Prostate gland (tissue), 2 donors: Measurements from ENCODE around the gene APLNR. TPM values are rescaled to one million over a fixed set of nuclear protein-coding genes. Genes with fewer than 3 reads are reported as not detected.

Experiments
- DNase-seq: peaks from one replicate; pipeline ENCODE4 v3.0.0-alpha.2; 2019; ENCODE audit warnings: low spot score
- H3K27ac ChIP-seq, 2 donors: fragments of 200-600 bp; sonication (generic); 2 replicates each; pipeline ENCODE4 v1.5.1; 2017 to 2019
- H3K27me3 ChIP-seq: fragments of 200-600 bp; sonication (generic); replicated peaks from 2 replicates; pipeline ENCODE4 v1.5.1; 2019; ENCODE audit not compliant: insufficient read depth
- H3K36me3 ChIP-seq, 2 donors: fragments of 200-600 bp; sonication (generic); 1 replicate in 1 of 2; 2 replicates in 1 of 2; pipeline versions ENCODE4 v1.5.1 to v1.8.1; 2017 to 2019
- H3K4me1 ChIP-seq: fragments of 200-600 bp; sonication (generic); replicated peaks from 2 replicates; pipeline ENCODE4 v1.5.1; 2019
- H3K4me3 ChIP-seq, 2 donors: fragments of 200-600 bp; sonication (generic); 2 replicates each; pipeline ENCODE4 v1.5.1; 2017 to 2019
- H3K9me3 ChIP-seq: fragments of 200-600 bp; sonication (generic); 2 replicates; pipeline ENCODE4 v1.5.1; 2017
- CTCF ChIP-seq, 4 experiments: fragments of 200-600 bp in 2 of 4; fragments of 450-650 bp in 2 of 4; sonication (generic) in 2 of 4; IDR thresholded peaks; 1 replicate in 3 of 4; 2 replicates in 1 of 4; pipeline ENCODE4 v1.5.1; 2016 to 2019; ENCODE audit warnings: antibody characterized with exemption in 4 of 4, mild to moderate bottlenecking in 2 of 4, moderate library complexity in 2 of 4
- POLR2A ChIP-seq: fragments of 450-650 bp; IDR thresholded peaks from one replicate; pipeline ENCODE4 v1.6.1; 2016; ENCODE audit warnings: antibody characterized with exemption, mild to moderate bottlenecking
- POLR2AphosphoS5 ChIP-seq: sonication (generic); formaldehyde crosslinking; IDR thresholded peaks from one replicate; pipeline ENCODE4 v1.6.1; 2017; ENCODE audit warnings: antibody characterized with exemption
- WGBS: methylation state at CpG from one replicate; pipeline ENCODE4 v1.1.5; 2018; 5-methylcytosine and 5-hydroxymethylcytosine counted together
- intact Hi-C: fragments of 100-400 bp; cut with DNase I; formaldehyde crosslinking; loops from one replicate; pipeline ENCODE4 v1.14.2; 2022
- total RNA-seq, 2 donors: library from RNA; depleted of rRNA; stranded (reverse); fragments of >200 nt; gene quantifications; one replicate each; pipeline ENCODE4 v1.1.0, GENCODE V29; 2016

Gene APLNR
- total RNA-seq, 2 donors from 2014 or later, result 1.7 TPM; not detected in 1

GRCh38 chr11:57244911-57245310 lies 7.9 kb upstream of the APLNR start:
- intact Hi-C loops, result loop anchor here (10.0 kb wide), 1 partner anchor 130 kb away; no protein-coding TSS in a partner anchor
- no peak overlapping the region for H3K27ac ChIP-seq
- no peak for DNase-seq
- no peaks in the 10 kb centered on the region for H3K9me3 ChIP-seq
- no peak overlapping the region for H3K4me3 ChIP-seq
- H3K27me3 ChIP-seq, result no peaks in the 10 kb centered on the region
- H3K36me3 ChIP-seq, result no peaks in the 10 kb centered on the region
- WGBS, result 56% methylated on average over 3 of the region's 3 CpGs
- TF ChIP-seq CTCF (IDR thresholded peaks at IDR 0.05), result no peak
- TF ChIP-seq POLR2AphosphoS5, result no peak
- TF ChIP-seq POLR2A, result no peak
- H3K4me1 ChIP-seq, result no peaks in the 10 kb centered on the region

- intact Hi-C loops, result loop anchor here (10.0 kb wide), 1 partner anchor 127 kb away; no protein-coding TSS in a partner anchor
These were observed 4.4 kb upstream of the APLNR start for GRCh38 chr11:57241353-57241972.

GRCh38 chr11:57240757-57241156 lies 3.7 kb upstream of the APLNR start:
- Histone ChIP-seq H3K9me3 (no peaks in the 10 kb centered on the region), H3K27me3 (peaks cover 2% of the 10 kb centered on the region), H3K27ac (no peak overlapping the region), H3K4me1 (no peaks in the 10 kb centered on the region), H3K4me3 (no peak overlapping the region), H3K36me3 (no peaks in the 10 kb centered on the region)
- DNase-seq, result no peak
- intact Hi-C loops, result loop anchor here (10.0 kb wide), 1 partner anchor 126 kb away; no protein-coding TSS in a partner anchor
- 54% methylated on average over 5 of the region's 5 CpGs for WGBS
- TF ChIP-seq POLR2AphosphoS5, result no peak

More at GRCh38 chr11:57241353-57241972, 4.4 kb upstream of the APLNR start:
- DNase-seq, result no peak
- WGBS, result 79% methylated on average over 2 of the region's 2 CpGs
- no peak overlapping the region for H3K27ac ChIP-seq
- H3K9me3 ChIP-seq, result no peaks in the 10 kb centered on the region
- TF ChIP-seq POLR2AphosphoS5 (no peak), CTCF (IDR thresholded peaks at IDR 0.05) (no peak), POLR2A (no peak)
- no peak overlapping the region for H3K4me3 ChIP-seq
- no peaks in the 10 kb centered on the region for H3K36me3 ChIP-seq
- H3K4me1 ChIP-seq, result no peaks in the 10 kb centered on the region
- peaks cover 2% of the 10 kb centered on the region for H3K27me3 ChIP-seq

GRCh38 chr11:57240007-57240406 lies 3.0 kb upstream of the APLNR start:
- TF ChIP-seq POLR2A, result no peak
- no peak for TF ChIP-seq POLR2AphosphoS5
- no peak for TF ChIP-seq CTCF (IDR thresholded peaks at IDR 0.05)
- H3K4me1 ChIP-seq, result no peaks in the 10 kb centered on the region
- no peak overlapping the region for H3K27ac ChIP-seq
- H3K36me3 ChIP-seq, result no peaks in the 10 kb centered on the region
- whole genome bisulfite sequencing, result 77% methylated on average over 2 of the region's 2 CpGs
- H3K4me3 ChIP-seq, result no peak overlapping the region
- intact Hi-C loops, result loop anchor here (10.0 kb wide), 1 partner anchor 125 kb away; no protein-coding TSS in a partner anchor
- peaks cover 2% of the 10 kb centered on the region for H3K27me3 ChIP-seq
- no peak for DNase-seq
- H3K9me3 ChIP-seq, result no peaks in the 10 kb centered on the region

GRCh38 chr11:57239348-57239747 lies 2.3 kb upstream of the APLNR start:
- intact Hi-C loops, result no loop called here
- 81% methylated on average over 1 of the region's 1 CpG for WGBS
- TF ChIP-seq CTCF (IDR thresholded peaks at IDR 0.05) (no peak), POLR2AphosphoS5 (no peak), POLR2A (no peak)
- no peaks in the 10 kb centered on the region for H3K36me3 ChIP-seq
- no peak for DNase-seq
- no peaks in the 10 kb centered on the region for H3K4me1 ChIP-seq
- H3K27ac ChIP-seq, result no peak overlapping the region
- peaks cover 3% of the 10 kb centered on the region for H3K27me3 ChIP-seq
- no peaks in the 10 kb centered on the region for H3K9me3 ChIP-seq
- no peak overlapping the region for H3K4me3 ChIP-seq
